GM12878 (cell line): Measurements from ENCODE around the gene SLC15A5.

Source experiments
- BRCA1 ChIP-seq: IDR thresholded peaks from 2 replicates; pipeline ENCODE4 v1.6.1; 2011; ENCODE audit warnings: low read depth, low read length, improper control_type of control experiment
- CTCF ChIP-seq, 3 experiments: IDR thresholded peaks in 2 of 3; conservative IDR thresholded peaks in 1 of 3; 2 replicates each; pipeline ENCODE4 v1.5.1; 2011; ENCODE audit warnings: low read depth in 3 of 3, low read length in 3 of 3, mild to moderate bottlenecking in 3 of 3, control low read depth in 2 of 3, moderate library complexity in 2 of 3, inconsistent platforms in 1 of 3, mixed read lengths in 1 of 3; ENCODE audit not compliant: control insufficient read depth in 2 of 3, insufficient read depth in 1 of 3; ENCODE audit errors: extremely low read depth in 1 of 3
- NFIC ChIP-seq: IDR thresholded peaks from 2 replicates; pipeline ENCODE4 v1.6.1; 2012; ENCODE audit warnings: low read depth, mild to moderate bottlenecking, inconsistent platforms, low read length, moderate library complexity
- NR2C1 ChIP-seq: fragments of 450-650 bp; IDR thresholded peaks from 2 replicates; pipeline ENCODE4 v1.6.1; 2017; ENCODE audit warnings: antibody characterized with exemption, mild to moderate bottlenecking, moderate library complexity
- POLR2AphosphoS5 ChIP-seq: IDR thresholded peaks from 2 replicates; pipeline ENCODE4 v1.6.1; 2011; ENCODE audit warnings: mild to moderate bottlenecking, low read length, inconsistent platforms
- STAT3 ChIP-seq: IDR thresholded peaks from 2 replicates; pipeline ENCODE4 v1.6.1; 2011; ENCODE audit warnings: low read depth, low read length, improper control_type of control experiment

- TF ChIP-seq CTCF (IDR thresholded peaks at IDR 0.05 in 2 of 3, conservative IDR thresholded peaks at IDR 0.05 in 1 of 3; ENCODE audit: control insufficient read depth in 2 of 3, extremely low read depth in 1 of 3, insufficient read depth in 1 of 3, low read depth in 3 of 3, low read length in 3 of 3) (no peak), POLR2AphosphoS5 (no peak), NR2C1 (no peak), BRCA1 (no peak), NFIC (no peak), STAT3 (no peak)
Observed at GRCh38 chr12:16158050-16158449, 119.4 kb downstream of the SLC15A5 start.
